Spleen (tissue), 11 donors: ENCODE data around the gene RNLS. TPM values are rescaled to one million over a fixed set of nuclear protein-coding genes. Genes with fewer than 3 reads are reported as not detected.

Experiments used
- DNase-seq: peaks from one replicate; pipeline ENCODE4 v3.0.0-alpha.2; 2020
- H3K27ac ChIP-seq, 8 donors: fragments of 200-600 bp; sonication (generic) in 7 of 8; 1 replicate in 4 of 8; 2 replicates in 4 of 8; pipeline versions ENCODE4 v1.5.0 to v1.8.0; 2016 to 2021; ENCODE audit warnings: inconsistent platforms in 4 of 8, mild to moderate bottlenecking in 4 of 8, moderate library complexity in 1 of 8
- H3K27me3 ChIP-seq, 7 donors: fragments of 200-600 bp; sonication (generic) in 6 of 7; replicated peaks in 1 of 7; 1 replicate in 4 of 7; 2 replicates in 3 of 7; pipeline versions ENCODE4 v1.5.0 to v1.8.0; 2016 to 2021; ENCODE audit warnings: inconsistent platforms in 3 of 7, mild to moderate bottlenecking in 1 of 7
- H3K36me3 ChIP-seq, 6 donors: fragments of 200-600 bp; sonication (generic) in 5 of 6; 1 replicate in 4 of 6; 2 replicates in 2 of 6; pipeline versions ENCODE4 v1.5.0 to v1.8.0; 2016 to 2021; ENCODE audit warnings: inconsistent platforms in 2 of 6
- H3K4me1 ChIP-seq, 6 donors: fragments of 200-600 bp; sonication (generic) in 5 of 6; 1 replicate in 3 of 6; 2 replicates in 3 of 6; pipeline versions ENCODE4 v1.5.0 to v1.8.0; 2016 to 2021; ENCODE audit warnings: inconsistent platforms in 3 of 6
- H3K4me3 ChIP-seq, 8 donors: fragments of 200-600 bp; sonication (generic) in 7 of 8; 1 replicate in 4 of 8; 2 replicates in 4 of 8; pipeline versions ENCODE4 v1.5.0 to v1.8.0; 2016 to 2021; ENCODE audit warnings: inconsistent platforms in 4 of 8, mild to moderate bottlenecking in 4 of 8, moderate library complexity in 2 of 8
- H3K9me3 ChIP-seq, 8 donors: fragments of 200-600 bp; sonication (generic) in 7 of 8; 1 replicate in 4 of 8; 2 replicates in 4 of 8; pipeline versions ENCODE4 v1.5.0 to v1.8.0; 2016 to 2021; ENCODE audit warnings: inconsistent platforms in 4 of 8
- POLR2A ChIP-seq, 3 donors: fragments of 450-650 bp; IDR thresholded peaks; one replicate each; pipeline ENCODE4 v1.5.1; 2017; ENCODE audit warnings: antibody characterized with exemption in 3 of 3, mild to moderate bottlenecking in 1 of 3
- POLR2AphosphoS5 ChIP-seq, 3 donors: sonication (generic); formaldehyde crosslinking; IDR thresholded peaks; one replicate each; pipeline ENCODE4 v1.5.1; 2017; ENCODE audit warnings: antibody characterized with exemption in 3 of 3
- WGBS, 5 donors: extraction: QIAGEN DNeasy Blood & Tissue Kit in 3 of 5; methylation state at CpG; one replicate each; pipeline versions ENCODE4 v1.1.5 to v1.1.7; 2013 to 2018; 5-methylcytosine and 5-hydroxymethylcytosine counted together
- intact Hi-C: fragments of 100-400 bp; cut with DNase I; formaldehyde crosslinking; loops from one replicate; pipeline ENCODE4 v1.15.0; 2023; ENCODE audit warnings: low total_unique reads
- polyA plus RNA-seq, 3 donors: library from polyadenylated mRNA; stranded (reverse); fragments of 200-250 nt; gene quantifications; one replicate each; pipeline ENCODE4 v1.2.1, GENCODE V29; 2013
- total RNA-seq, 7 donors: library from RNA; depleted of rRNA in 3 of 7; stranded (reverse); fragments of >200 nt in 3 of 7; fragmentation: NEBNext Ultra II Directional in 4 of 7; extraction: Animal tissue kit (Norgen Biotek cat#: 25700) in 4 of 7; gene quantifications; one replicate each; pipeline versions ENCODE4 v1.1.0 to v1.2.1, GENCODE V29; 2016 to 2021
- TF ChIP-seq, protein P1 (sequence below), 11 experiments: fragments of 200-600 bp in 7 of 11; fragments of 450-650 bp in 4 of 11; sonication (generic) in 4 of 11; IDR thresholded peaks in 8 of 11; conservative IDR thresholded peaks in 3 of 11; 1 replicate in 7 of 11; 2 replicates in 4 of 11; pipeline versions ENCODE4 v1.4.0 to v1.8.0; 2016 to 2021; ENCODE audit warnings: antibody characterized with exemption in 11 of 11, inconsistent platforms in 4 of 11, mild to moderate bottlenecking in 1 of 11
- donor health status: healthy with polysubstance abuse.
- donor health status: DM: no; HTN: no; CAD: no; lungs with moderate emphysema.
- donor health status: DM: no; HTN: no; CAD: no.
- donor health status: Bipolar disorder and iron deficiency.
- donor health status: healthy.
- donor health status: DM: no; HTN: no; CAD: no.
- donor health status: DM: yes; HTN: yes; CAD: no.

RNLS gene
- total and polyA plus RNA-seq, 10 donors: 4.5 to 28.8 (median 8.5) TPM

DNA sequence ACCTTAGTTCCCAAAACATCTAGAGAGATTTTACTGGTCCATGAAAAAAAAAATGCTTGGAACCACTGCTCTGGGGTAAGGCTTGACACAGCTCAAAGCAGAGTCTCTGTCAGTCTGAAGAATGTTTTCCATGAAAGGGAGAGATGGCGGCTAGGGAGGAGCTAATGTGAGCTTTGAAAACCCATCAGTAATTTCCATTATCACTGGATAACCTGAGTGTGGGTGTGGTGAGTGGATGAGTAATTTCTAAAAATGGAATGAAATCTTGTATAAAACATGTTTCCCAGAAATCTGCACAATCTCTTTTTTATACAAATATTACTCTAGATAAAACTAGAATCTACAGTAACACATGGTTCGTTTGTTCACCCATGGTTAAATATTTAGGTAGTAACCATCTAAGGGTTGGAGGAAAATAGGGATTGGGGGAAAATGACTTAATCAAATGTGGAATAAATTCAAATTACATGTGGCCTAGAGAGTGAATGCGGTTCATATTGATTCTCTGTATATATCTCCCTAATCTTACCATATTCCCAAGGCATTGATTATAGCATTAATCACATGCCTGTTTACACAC lies 289.4 kb downstream of the RNLS start:
- Histone ChIP-seq H3K27me3 (no peaks in the 10 kb centered on the region), H3K4me1 (peaks cover 0 to 17% (median 3%) of the 10 kb centered on the region in 6 donors), H3K9me3 (no peaks in the 10 kb centered on the region), H3K4me3 (no peak overlapping the region), H3K36me3 (no peaks in the 10 kb centered on the region), H3K27ac (no peak overlapping the region)
- 93 to 99% (median 97%) methylated on average over 3 of the region's 3 CpGs for WGBS, 5 donors
- no peak for TF ChIP-seq POLR2AphosphoS5 (IDR thresholded peaks at IDR 0.05)
- TF ChIP-seq POLR2A (IDR thresholded peaks at IDR 0.05): no peak
- TF ChIP-seq, protein P1, sequence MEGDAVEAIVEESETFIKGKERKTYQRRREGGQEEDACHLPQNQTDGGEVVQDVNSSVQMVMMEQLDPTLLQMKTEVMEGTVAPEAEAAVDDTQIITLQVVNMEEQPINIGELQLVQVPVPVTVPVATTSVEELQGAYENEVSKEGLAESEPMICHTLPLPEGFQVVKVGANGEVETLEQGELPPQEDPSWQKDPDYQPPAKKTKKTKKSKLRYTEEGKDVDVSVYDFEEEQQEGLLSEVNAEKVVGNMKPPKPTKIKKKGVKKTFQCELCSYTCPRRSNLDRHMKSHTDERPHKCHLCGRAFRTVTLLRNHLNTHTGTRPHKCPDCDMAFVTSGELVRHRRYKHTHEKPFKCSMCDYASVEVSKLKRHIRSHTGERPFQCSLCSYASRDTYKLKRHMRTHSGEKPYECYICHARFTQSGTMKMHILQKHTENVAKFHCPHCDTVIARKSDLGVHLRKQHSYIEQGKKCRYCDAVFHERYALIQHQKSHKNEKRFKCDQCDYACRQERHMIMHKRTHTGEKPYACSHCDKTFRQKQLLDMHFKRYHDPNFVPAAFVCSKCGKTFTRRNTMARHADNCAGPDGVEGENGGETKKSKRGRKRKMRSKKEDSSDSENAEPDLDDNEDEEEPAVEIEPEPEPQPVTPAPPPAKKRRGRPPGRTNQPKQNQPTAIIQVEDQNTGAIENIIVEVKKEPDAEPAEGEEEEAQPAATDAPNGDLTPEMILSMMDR (IDR thresholded peaks at IDR 0.05 in 8 of 11, conservative IDR thresholded peaks at IDR 0.05 in 3 of 11): no peak
- no peak for DNase-seq
- intact Hi-C loops: no loop called here

DNA sequence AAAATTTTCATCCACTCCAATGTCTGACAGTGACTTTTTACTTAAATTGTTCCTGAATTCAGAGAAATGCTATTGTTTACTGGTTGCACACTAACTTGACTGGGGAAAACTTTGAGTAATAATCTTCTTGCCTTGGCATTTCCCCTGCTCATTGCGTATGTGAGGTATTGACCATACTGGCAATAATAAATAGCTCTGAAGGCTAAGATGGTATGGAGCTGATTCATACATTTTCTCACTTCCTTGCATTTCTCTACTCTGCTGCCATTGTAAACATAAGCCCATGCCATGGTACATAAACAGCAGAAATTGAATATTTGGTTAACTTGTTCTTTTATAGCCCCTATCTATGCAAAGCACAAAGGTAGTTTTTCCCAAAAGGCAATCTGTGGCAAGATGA lies 290.0 kb downstream of the RNLS start:
- no peaks in the 10 kb centered on the region for H3K36me3 ChIP-seq
- intact Hi-C loops: no loop called here
- H3K9me3 ChIP-seq: no peaks in the 10 kb centered on the region
- TF ChIP-seq POLR2A (IDR thresholded peaks at IDR 0.05): no peak
- no peak for TF ChIP-seq POLR2AphosphoS5 (IDR thresholded peaks at IDR 0.05)
- TF ChIP-seq, protein P1 (IDR thresholded peaks at IDR 0.05 in 8 of 11, conservative IDR thresholded peaks at IDR 0.05 in 3 of 11): no peak
- no peak overlapping the region for H3K27ac ChIP-seq
- no peaks in the 10 kb centered on the region for H3K27me3 ChIP-seq
- 86 to 96% (median 93%) methylated on average over 1 of the region's 1 CpG for WGBS, 5 donors
- DNase-seq: no peak
- peaks cover 0 to 21% (median 3%) of the 10 kb centered on the region in 6 donors for H3K4me1 ChIP-seq
- no peak overlapping the region for H3K4me3 ChIP-seq

DNA sequence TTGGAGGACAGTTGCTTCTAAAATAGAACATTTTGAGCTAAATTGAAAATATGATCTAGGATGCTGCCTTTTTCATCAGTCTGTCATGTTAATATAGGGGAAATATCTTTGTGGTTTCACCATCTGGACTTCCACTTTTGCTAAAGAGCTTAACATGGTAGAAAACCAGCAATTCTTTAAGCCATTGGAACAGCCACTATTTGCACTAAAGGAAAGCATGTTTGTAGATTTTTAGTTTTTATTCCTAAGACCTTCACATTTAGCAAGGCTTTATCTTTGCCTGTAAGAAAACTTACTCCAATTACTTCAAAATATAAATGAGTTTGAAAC lies 291.0 kb downstream of the RNLS start:
- DNase-seq: no peak
- Histone ChIP-seq H3K27me3 (no peaks in the 10 kb centered on the region), H3K36me3 (no peaks in the 10 kb centered on the region), H3K9me3 (no peaks in the 10 kb centered on the region), H3K27ac (no peak overlapping the region), H3K4me1 (peaks cover 0 to 21% (median 3%) of the 10 kb centered on the region in 6 donors), H3K4me3 (no peak overlapping the region)
- intact Hi-C loops: no loop called here
- TF ChIP-seq POLR2AphosphoS5 (IDR thresholded peaks at IDR 0.05): no peak
- TF ChIP-seq POLR2A (IDR thresholded peaks at IDR 0.05): no peak
- TF ChIP-seq, protein P1 (IDR thresholded peaks at IDR 0.05 in 8 of 11, conservative IDR thresholded peaks at IDR 0.05 in 3 of 11): no peak

DNA sequence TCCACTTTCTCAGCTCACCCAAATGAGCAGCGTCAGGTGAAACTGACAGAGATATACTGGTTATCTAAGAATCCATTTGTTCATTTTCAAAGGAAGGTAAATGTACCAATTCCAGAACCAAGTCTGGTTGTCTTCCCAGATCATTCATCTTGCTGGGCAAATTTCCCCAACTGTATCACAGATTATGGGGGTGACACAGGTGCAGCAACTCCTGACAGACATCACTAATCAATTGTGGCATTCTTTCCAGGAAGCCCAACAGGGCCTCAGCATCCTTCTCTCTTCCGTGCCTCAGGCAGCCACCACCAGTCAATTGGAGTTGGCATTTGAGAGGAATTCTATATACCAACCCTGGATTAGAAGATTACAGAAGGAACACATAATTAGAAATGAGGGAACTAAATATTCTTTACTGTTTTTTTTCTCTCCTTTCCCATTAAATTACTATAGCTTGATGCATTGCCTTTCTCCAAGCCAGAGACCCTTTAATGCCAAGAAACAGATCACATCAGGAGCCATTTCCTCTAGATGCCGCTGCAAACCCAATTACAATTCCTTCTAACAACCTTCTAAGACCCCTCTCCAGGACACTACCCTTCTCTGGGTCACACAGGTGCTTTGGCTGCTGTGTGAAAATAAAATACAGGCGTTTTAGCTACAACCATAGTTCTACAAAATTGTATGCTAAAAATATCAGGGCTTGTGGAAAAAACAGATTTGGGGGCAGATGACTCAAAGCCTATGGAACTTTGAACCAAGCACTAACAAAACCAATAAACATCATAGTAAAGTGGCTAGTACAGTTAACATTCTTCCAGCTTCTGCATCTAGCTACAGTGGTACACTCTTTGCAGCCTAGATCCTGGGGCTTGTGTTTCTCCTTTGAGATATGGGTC lies 291.6 kb downstream of the RNLS start:
- DNase-seq: no peak
- intact Hi-C loops: no loop called here
- H3K4me1 ChIP-seq: peaks cover 0 to 21% (median 3%) of the 10 kb centered on the region in 6 donors
- 86 to 91% (median 88%) methylated on average over 4 of the region's 4 CpGs for WGBS, 5 donors
- no peaks in the 10 kb centered on the region for H3K27me3 ChIP-seq
- no peaks in the 10 kb centered on the region for H3K36me3 ChIP-seq
- no peak for TF ChIP-seq POLR2AphosphoS5 (IDR thresholded peaks at IDR 0.05)
- TF ChIP-seq, protein P1 (IDR thresholded peaks at IDR 0.05 in 8 of 11, conservative IDR thresholded peaks at IDR 0.05 in 3 of 11): no peak
- TF ChIP-seq POLR2A (IDR thresholded peaks at IDR 0.05): no peak
- H3K27ac ChIP-seq: no peak overlapping the region
- no peaks in the 10 kb centered on the region for H3K9me3 ChIP-seq
- H3K4me3 ChIP-seq: no peak overlapping the region
